A673 (cell line): Measurements from ENCODE around the gene LKAAEAR1. TPM values are rescaled to one million over a fixed set of nuclear protein-coding genes. Genes with fewer than 3 reads are reported as not detected.

Experiments
- BruUV-seq: library from RNA; stranded (reverse); fragments of 400-500 nt; replicated peaks from 2 replicates; lab custom pipeline; 2021; lab: Mats Ljungman, UMichigan
- CTCF ChIA-PET: fragments of 300-600 bp; sonication (Branson Sonifier 250); formaldehyde crosslinking; loops from one replicate; lab custom pipeline; 2022; ENCODE audit warnings: antibody characterized with exemption; lab: Charles Lee
- POLR2A ChIA-PET: fragments of 300-600 bp; sonication (Branson Sonifier 250); formaldehyde crosslinking; loops from one replicate; lab custom pipeline; 2022; ENCODE audit warnings: antibody characterized with exemption; ENCODE audit not compliant: low non-redundant PET; lab: Charles Lee
- DNase-seq: peaks from one replicate; pipeline ENCODE4 v3.0.0-alpha.2; 2015; ENCODE audit warnings: low spot score
- H3K27ac ChIP-seq: fragments of 200-600 bp; sonication (generic); 2 replicates; pipeline ENCODE4 v1.5.1; 2016; ENCODE audit warnings: mixed run types, low read depth, mild to moderate bottlenecking, mixed read lengths, antibody characterized with exemption, low read length; ENCODE audit not compliant: poor library complexity, severe bottlenecking
- H3K27me3 ChIP-seq: fragments of 200-600 bp; sonication (generic); replicated peaks from 2 replicates; pipeline ENCODE4 v1.6.1; 2017; ENCODE audit warnings: mixed run types, low read depth, mild to moderate bottlenecking, mixed read lengths, antibody characterized with exemption, low read length; ENCODE audit not compliant: insufficient read depth, poor library complexity
- H3K36me3 ChIP-seq: fragments of 200-600 bp; sonication (generic); 2 replicates; pipeline ENCODE4 v1.6.1; 2016; ENCODE audit warnings: mixed run types, mild to moderate bottlenecking, mixed read lengths, antibody characterized with exemption, low read length; ENCODE audit not compliant: insufficient read depth, poor library complexity, severe bottlenecking
- H3K4me1 ChIP-seq: fragments of 200-600 bp; sonication (generic); 2 replicates; pipeline ENCODE4 v1.6.1; 2017; ENCODE audit warnings: mixed run types, mild to moderate bottlenecking, mixed read lengths, antibody characterized with exemption, low read length; ENCODE audit not compliant: insufficient read depth, poor library complexity, severe bottlenecking
- H3K4me3 ChIP-seq: fragments of 200-600 bp; sonication (generic); 2 replicates; pipeline ENCODE4 v1.5.1; 2016; ENCODE audit warnings: low read depth, mixed run types, mild to moderate bottlenecking, mixed read lengths, low read length; ENCODE audit not compliant: poor library complexity, severe bottlenecking
- H3K9me3 ChIP-seq: fragments of 200-600 bp; sonication (generic); 2 replicates; pipeline ENCODE4 v1.6.1; 2016; ENCODE audit warnings: mixed run types, low read depth, mild to moderate bottlenecking, mixed read lengths, antibody characterized with exemption, low read length; ENCODE audit not compliant: poor library complexity, severe bottlenecking
- EZH2 ChIP-seq: fragments of 200-600 bp; sonication (generic); IDR thresholded peaks from 2 replicates; pipeline ENCODE4 v1.6.1; 2017; ENCODE audit warnings: borderline replicate concordance, low read depth, mild to moderate bottlenecking, mixed read lengths, antibody characterized with exemption, low read length; ENCODE audit not compliant: poor library complexity, severe bottlenecking
- intact Hi-C: fragments of 100-400 bp; cut with micrococcal nuclease; formaldehyde crosslinking; loops from one replicate; pipeline ENCODE4 v1.10.0; 2022; ENCODE audit not compliant: unreplicated experiment
- total RNA-seq: library from RNA; stranded (reverse); gene quantifications from 2 replicates; pipeline ENCODE4 v1.2.3, GENCODE V29; 2021
- TF ChIP-seq, protein P1 (sequence below): fragments of 300-800, 200-600 bp; sonication (generic); conservative IDR thresholded peaks from 2 replicates; pipeline ENCODE4 v1.5.1; 2017; ENCODE audit warnings: low read depth, mild to moderate bottlenecking, antibody characterized with exemption, low read length, moderate library complexity, mixed read lengths

LKAAEAR1 gene
- total RNA-seq, 1 experiment from 2014 or later: 0.62 TPM

DNA sequence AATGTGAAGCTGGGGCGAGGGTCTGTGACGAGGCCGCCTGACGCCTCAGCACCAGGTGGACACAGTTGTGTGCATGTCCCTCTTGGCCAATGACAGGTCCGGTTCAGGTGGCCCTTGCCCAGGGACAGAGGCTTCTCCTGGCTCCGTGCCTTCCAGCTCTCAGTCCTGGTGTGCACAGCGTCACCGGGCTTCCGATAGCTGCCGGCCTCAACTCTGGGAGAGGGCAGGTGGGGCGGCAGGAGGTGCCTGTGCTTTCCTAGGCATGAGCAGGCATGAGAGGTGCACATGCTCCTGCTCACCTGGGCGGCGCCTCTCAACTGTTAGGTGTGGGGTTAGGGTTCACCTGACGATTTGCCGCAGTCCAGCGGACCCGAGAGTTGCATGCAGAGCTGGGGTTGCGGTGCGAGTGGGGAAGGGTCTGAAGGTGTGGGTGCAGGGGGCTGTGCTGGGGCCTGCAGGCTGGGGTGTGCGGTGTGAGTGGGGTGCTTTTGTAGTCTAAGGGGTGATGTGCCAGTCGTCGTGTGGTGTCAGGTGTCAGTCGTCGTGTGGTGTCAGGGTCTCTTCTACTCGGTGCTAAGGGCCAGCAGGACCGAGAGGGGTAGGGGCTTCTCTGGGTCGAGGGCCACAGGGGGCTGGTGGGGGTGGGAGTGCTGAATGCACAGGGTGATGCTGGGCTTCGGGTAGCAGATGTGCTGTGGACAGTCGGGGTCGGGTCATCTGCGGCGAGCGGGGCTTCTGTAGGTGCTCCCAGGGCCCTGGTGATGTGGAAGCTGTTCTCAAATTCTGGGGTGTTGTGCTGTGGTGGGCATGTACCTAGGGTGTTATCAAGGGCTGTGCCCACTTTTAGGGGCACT, 31.0 kb downstream of the LKAAEAR1 start:
- POLR2A ChIA-PET: no interaction called here
- peaks cover 13% of the 10 kb centered on the region for H3K4me1 ChIP-seq
- TF ChIP-seq EZH2: no peak
- TF ChIP-seq, protein P1, sequence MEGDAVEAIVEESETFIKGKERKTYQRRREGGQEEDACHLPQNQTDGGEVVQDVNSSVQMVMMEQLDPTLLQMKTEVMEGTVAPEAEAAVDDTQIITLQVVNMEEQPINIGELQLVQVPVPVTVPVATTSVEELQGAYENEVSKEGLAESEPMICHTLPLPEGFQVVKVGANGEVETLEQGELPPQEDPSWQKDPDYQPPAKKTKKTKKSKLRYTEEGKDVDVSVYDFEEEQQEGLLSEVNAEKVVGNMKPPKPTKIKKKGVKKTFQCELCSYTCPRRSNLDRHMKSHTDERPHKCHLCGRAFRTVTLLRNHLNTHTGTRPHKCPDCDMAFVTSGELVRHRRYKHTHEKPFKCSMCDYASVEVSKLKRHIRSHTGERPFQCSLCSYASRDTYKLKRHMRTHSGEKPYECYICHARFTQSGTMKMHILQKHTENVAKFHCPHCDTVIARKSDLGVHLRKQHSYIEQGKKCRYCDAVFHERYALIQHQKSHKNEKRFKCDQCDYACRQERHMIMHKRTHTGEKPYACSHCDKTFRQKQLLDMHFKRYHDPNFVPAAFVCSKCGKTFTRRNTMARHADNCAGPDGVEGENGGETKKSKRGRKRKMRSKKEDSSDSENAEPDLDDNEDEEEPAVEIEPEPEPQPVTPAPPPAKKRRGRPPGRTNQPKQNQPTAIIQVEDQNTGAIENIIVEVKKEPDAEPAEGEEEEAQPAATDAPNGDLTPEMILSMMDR: no peak

DNA sequence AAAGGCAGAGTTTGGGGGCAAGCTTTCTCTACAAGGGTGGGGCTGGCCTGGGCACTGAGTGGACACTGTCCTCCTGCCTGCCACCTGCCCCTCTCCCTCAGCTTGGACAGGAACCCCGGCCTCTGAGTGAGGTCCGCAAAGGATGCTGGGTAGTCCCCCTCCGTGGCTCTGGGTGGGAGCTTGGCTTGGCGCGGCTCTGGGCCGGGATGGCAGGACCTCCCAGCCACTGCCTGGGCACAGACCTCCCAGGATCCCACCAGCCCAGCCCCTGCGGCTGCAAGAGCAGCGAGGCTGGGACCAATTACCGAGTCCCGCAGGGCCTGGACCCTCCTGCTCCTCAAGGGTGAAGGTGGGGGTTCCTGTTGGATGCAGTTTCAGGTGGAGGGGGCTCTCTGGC, 31.9 kb downstream of the LKAAEAR1 start:
- ChIA-PET POLR2A (no interaction called here), CTCF (no interaction called here)
- H3K36me3 ChIP-seq: no peaks in the 10 kb centered on the region
- H3K27ac ChIP-seq: no peak overlapping the region
- intact Hi-C loops: no loop called here
- peaks cover 9% of the 10 kb centered on the region for H3K27me3 ChIP-seq
- H3K4me3 ChIP-seq: no peak overlapping the region
- no peaks in the 10 kb centered on the region for H3K9me3 ChIP-seq
- no TSS peak for BruUV-seq
- TF ChIP-seq, protein P1: no peak
- TF ChIP-seq EZH2: no peak
- DNase-seq: no peak
- H3K4me1 ChIP-seq: peaks cover 13% of the 10 kb centered on the region

More for the DNA sequence above, 31.0 kb downstream of the LKAAEAR1 start:
- Histone ChIP-seq H3K9me3 (no peaks in the 10 kb centered on the region), H3K27me3 (peaks cover 5% of the 10 kb centered on the region), H3K27ac (no peak overlapping the region), H3K36me3 (no peaks in the 10 kb centered on the region), H3K4me3 (no peak overlapping the region)
- intact Hi-C loops: no loop called here
- CTCF ChIA-PET: no interaction called here
- no TSS peak for BruUV-seq
- no peak for DNase-seq

DNA sequence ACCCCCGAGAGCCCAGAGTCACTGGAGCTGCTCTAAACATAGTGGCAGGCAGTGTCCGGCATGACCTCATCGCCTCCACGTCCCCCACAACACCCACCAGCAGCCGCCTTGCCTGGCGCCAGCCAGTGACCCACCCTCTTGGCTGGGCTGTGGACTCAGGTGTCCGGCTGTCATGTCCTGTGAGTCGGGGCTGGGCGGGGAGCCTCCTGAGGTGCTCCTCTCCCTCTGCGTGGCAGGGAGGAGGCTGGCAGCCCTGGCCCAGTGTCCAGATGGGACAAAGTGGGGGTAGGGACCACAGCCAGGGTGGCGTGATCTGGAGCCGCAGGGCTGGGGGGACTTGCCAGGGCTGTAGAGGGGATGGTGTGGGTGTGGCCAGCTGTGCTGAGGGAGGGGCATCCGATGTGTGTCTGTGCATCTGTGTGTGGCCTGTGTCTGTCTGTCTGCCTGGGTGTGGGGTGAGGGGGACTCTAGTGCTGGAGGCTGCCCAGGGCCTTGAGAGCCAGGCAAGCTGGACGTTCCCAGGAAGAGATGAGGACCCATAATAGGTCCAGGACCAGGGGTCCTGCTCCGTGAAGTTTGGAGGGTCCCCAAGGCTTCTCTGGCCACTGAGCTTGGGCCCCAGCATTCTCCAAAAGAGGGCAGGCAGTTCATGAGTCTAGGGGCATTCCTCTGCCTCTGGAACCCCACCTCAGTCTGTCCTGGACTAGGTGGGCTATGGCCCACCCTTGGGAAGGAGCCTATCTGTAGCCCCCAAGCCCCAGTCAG, 32.5 kb downstream of the LKAAEAR1 start:
- no peaks in the 10 kb centered on the region for H3K9me3 ChIP-seq
- CTCF ChIA-PET: no interaction called here
- TF ChIP-seq, protein P1: no peak
- TF ChIP-seq EZH2: no peak

More for the DNA sequence above, 32.5 kb downstream of the LKAAEAR1 start:
- no peaks in the 10 kb centered on the region for H3K36me3 ChIP-seq
- H3K4me1 ChIP-seq: peaks cover 13% of the 10 kb centered on the region
- no peak overlapping the region for H3K27ac ChIP-seq
- H3K4me3 ChIP-seq: no peak overlapping the region
- no TSS peak for BruUV-seq
- DNase-seq: no peak
- intact Hi-C loops: no loop called here
- POLR2A ChIA-PET: no interaction called here
- H3K27me3 ChIP-seq: peaks cover 9% of the 10 kb centered on the region
